ENCODE data around the gene PPP2R2B. TPM values are rescaled to one million over a fixed set of nuclear protein-coding genes. Genes with fewer than 3 reads are reported as not detected.
"Not testable (repeated sequence)": the region's sequence is repeated elsewhere in the genome, so short reads cannot be mapped to it uniquely, and the experiment has no call there.

The PPP2R2B gene
- total RNA-seq, 3 donors from 2014 or later, result 0.99 to 5.9 (median 1.2) TPM

DNA sequence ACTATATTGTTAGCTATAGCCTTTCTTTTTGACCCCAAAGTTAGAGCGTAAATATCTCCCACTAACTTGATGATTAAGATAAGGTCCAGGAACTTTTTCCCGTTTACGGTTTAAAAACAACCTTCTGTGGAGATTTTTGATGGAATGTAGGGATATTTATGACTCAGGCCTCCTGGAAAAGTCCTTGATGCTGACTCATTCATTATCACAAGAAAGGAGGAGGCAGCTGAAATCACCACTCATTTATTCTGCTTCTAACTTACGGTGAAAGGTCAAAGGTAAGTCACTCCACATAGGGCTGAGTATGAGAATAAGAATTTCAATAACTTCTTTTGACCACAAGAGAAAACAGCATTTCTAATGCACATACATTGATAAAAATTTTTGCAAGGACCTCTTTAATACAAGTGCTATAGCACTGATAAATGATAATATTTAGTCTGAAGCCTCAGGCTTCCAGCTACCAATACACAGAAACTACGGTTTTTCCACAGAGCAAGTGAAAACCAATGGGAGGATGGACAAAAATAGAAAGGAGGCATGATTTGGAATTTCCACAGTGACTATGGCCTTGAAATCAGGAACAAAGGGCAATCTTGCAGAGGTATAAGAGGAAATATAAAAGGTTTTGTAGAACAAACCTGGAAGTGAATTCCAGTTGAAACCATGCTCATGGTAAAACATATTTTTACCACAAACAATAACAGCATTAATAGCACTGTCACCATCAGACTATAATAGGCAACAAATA lies 146.5 kb downstream of the PPP2R2B start:
- DNase-seq, result no peak
- TF ChIP-seq, protein P1, sequence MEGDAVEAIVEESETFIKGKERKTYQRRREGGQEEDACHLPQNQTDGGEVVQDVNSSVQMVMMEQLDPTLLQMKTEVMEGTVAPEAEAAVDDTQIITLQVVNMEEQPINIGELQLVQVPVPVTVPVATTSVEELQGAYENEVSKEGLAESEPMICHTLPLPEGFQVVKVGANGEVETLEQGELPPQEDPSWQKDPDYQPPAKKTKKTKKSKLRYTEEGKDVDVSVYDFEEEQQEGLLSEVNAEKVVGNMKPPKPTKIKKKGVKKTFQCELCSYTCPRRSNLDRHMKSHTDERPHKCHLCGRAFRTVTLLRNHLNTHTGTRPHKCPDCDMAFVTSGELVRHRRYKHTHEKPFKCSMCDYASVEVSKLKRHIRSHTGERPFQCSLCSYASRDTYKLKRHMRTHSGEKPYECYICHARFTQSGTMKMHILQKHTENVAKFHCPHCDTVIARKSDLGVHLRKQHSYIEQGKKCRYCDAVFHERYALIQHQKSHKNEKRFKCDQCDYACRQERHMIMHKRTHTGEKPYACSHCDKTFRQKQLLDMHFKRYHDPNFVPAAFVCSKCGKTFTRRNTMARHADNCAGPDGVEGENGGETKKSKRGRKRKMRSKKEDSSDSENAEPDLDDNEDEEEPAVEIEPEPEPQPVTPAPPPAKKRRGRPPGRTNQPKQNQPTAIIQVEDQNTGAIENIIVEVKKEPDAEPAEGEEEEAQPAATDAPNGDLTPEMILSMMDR (IDR thresholded peaks at IDR 0.05), result no peak
- Histone ChIP-seq H3K36me3 (ENCODE audit: low read depth) (no peaks in the 10 kb centered on the region), H3K4me1 (ENCODE audit: low read depth) (no peaks in the 10 kb centered on the region), H3K9me3 (peaks cover 12% of the 10 kb centered on the region), H3K4me3 (no peak overlapping the region)
- ATAC-seq, result no peak
- intact Hi-C loops (cut with DNase I, micrococcal nuclease), result no loop called here

GRCh38 chr5:146728746-146729145 lies 149.8 kb downstream of the PPP2R2B start:
- ATAC-seq; intact Hi-C loops (cut with DNase I, micrococcal nuclease); DNase-seq; H3K4me3 ChIP-seq; H3K4me1 ChIP-seq (ENCODE audit: low read depth); H3K36me3 ChIP-seq (ENCODE audit: low read depth): not testable (repeated sequence)
- peaks cover 12% of the 10 kb centered on the region for H3K9me3 ChIP-seq

GRCh38 chr5:146726891-146727290 lies 151.7 kb downstream of the PPP2R2B start:
- intact Hi-C loops (cut with DNase I, micrococcal nuclease), result no loop called here
- no peaks in the 10 kb centered on the region for H3K4me1 ChIP-seq (ENCODE audit: low read depth)
- H3K36me3 ChIP-seq (ENCODE audit: low read depth), result no peaks in the 10 kb centered on the region
- no peak for DNase-seq
- no peak for ATAC-seq
- TF ChIP-seq, protein P1 (IDR thresholded peaks at IDR 0.05), result no peak
- no peak overlapping the region for H3K4me3 ChIP-seq
- H3K9me3 ChIP-seq, result peaks cover 12% of the 10 kb centered on the region

DNA sequence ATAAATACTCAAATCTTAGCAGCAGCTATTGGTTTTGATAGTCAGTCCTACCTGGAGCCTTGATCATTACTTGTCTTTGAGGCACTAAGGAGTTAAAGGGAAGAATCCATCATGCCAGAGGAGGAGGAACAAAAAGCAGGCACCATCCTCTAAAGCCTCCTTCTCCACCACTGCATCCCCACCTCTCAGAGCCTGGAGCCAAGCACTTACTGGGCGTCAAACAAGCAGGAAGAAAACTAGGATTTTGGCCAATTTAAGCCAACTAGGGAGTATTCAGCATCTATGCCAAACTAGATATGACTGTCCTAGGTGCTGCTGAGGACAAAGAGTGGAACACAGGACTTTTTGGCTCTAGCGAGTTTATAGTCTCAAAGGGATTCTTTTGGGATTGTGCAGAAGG lies 152.5 kb downstream of the PPP2R2B start:
- Histone ChIP-seq H3K36me3 (ENCODE audit: low read depth) (no peaks in the 10 kb centered on the region), H3K4me3 (no peak overlapping the region), H3K9me3 (peaks cover 12% of the 10 kb centered on the region), H3K4me1 (ENCODE audit: low read depth) (no peaks in the 10 kb centered on the region)
- no peak for ATAC-seq
- TF ChIP-seq, protein P1 (IDR thresholded peaks at IDR 0.05), result no peak
- DNase-seq, result no peak
- intact Hi-C loops (cut with DNase I, micrococcal nuclease), result no loop called here

GRCh38 chr5:146725025-146725424 lies 153.5 kb downstream of the PPP2R2B start:
- intact Hi-C loops (cut with DNase I, micrococcal nuclease), result no loop called here
- TF ChIP-seq, protein P1 (IDR thresholded peaks at IDR 0.05), result no peak
- Histone ChIP-seq H3K4me3 (no peak overlapping the region), H3K36me3 (ENCODE audit: low read depth) (no peaks in the 10 kb centered on the region), H3K9me3 (peaks cover 12% of the 10 kb centered on the region), H3K4me1 (ENCODE audit: low read depth) (no peaks in the 10 kb centered on the region)
- ATAC-seq, result no peak
- DNase-seq, result no peak

- no peak for ATAC-seq
- H3K4me3 ChIP-seq, result no peak overlapping the region
- DNase-seq, result no peak
- no peaks in the 10 kb centered on the region for H3K9me3 ChIP-seq
- intact Hi-C loops (cut with DNase I, micrococcal nuclease), result no loop called here
- no peaks in the 10 kb centered on the region for H3K36me3 ChIP-seq (ENCODE audit: low read depth)
- TF ChIP-seq, protein P1 (IDR thresholded peaks at IDR 0.05), result no peak
- H3K4me1 ChIP-seq (ENCODE audit: low read depth), result no peaks in the 10 kb centered on the region
Measured at GRCh38 chr5:146722361-146722779, 156.2 kb downstream of the PPP2R2B start.
